Small intestine (tissue), 7 donors: Measurements from ENCODE around the gene CPB1. TPM values are rescaled to one million over a fixed set of nuclear protein-coding genes. Genes with fewer than 3 reads are reported as not detected.

Source experiments
- DNase-seq, 2 donors: peaks; one replicate each; pipeline versions ENCODE4 v3.0.0 to v3.0.0-alpha.2; 2013
- FAIRE-seq: peaks from 2 replicates; lab custom pipeline; 2012; peaks lifted over from hg19 to GRCh38; lab: Jason Lieb, UNC
- H3K27ac ChIP-seq, 3 donors: one replicate each; pipeline ENCODE4 v1.5.1; 2013; ENCODE audit warnings: low read length in 2 of 3, mild to moderate bottlenecking in 2 of 3, control low read depth in 1 of 3, inconsistent platforms in 1 of 3, low read depth in 1 of 3, moderate library complexity in 1 of 3
- H3K27me3 ChIP-seq, 3 donors: one replicate each; pipeline ENCODE4 v1.6.1; 2013; ENCODE audit warnings: low read length in 3 of 3, inconsistent platforms in 1 of 3; ENCODE audit not compliant: control insufficient read depth in 3 of 3, insufficient read depth in 3 of 3
- H3K36me3 ChIP-seq, 3 donors: one replicate each; pipeline ENCODE4 v1.6.1; 2013; ENCODE audit warnings: low read length in 3 of 3, inconsistent platforms in 1 of 3, low read depth in 1 of 3, mild to moderate bottlenecking in 1 of 3, moderate library complexity in 1 of 3; ENCODE audit not compliant: control insufficient read depth in 3 of 3, insufficient read depth in 2 of 3
- H3K4me1 ChIP-seq, 3 donors: one replicate each; pipeline ENCODE4 v1.6.1; 2013; ENCODE audit warnings: low read length in 2 of 3, inconsistent platforms in 1 of 3, low read depth in 1 of 3, mild to moderate bottlenecking in 1 of 3, moderate library complexity in 1 of 3; ENCODE audit not compliant: control insufficient read depth in 3 of 3, insufficient read depth in 2 of 3
- H3K4me3 ChIP-seq, 3 donors: one replicate each; pipeline ENCODE4 v1.5.1; 2013; ENCODE audit warnings: low read length in 3 of 3, control low read depth in 1 of 3, inconsistent platforms in 1 of 3, low read depth in 1 of 3, mild to moderate bottlenecking in 1 of 3, moderate library complexity in 1 of 3
- H3K9me3 ChIP-seq, 2 donors: one replicate each; pipeline ENCODE4 v1.6.1; 2013; ENCODE audit warnings: low read depth in 1 of 2, low read length in 1 of 2; ENCODE audit not compliant: control insufficient read depth in 2 of 2, insufficient read depth in 1 of 2
- WGBS, 3 donors: extraction: QIAGEN DNeasy Blood & Tissue Kit; methylation state at CpG; one replicate each; pipeline ENCODE4 v1.1.7; 2013; 5-methylcytosine and 5-hydroxymethylcytosine counted together
- polyA plus RNA-seq, 4 donors: library from polyadenylated mRNA; stranded (reverse) in 3 of 4; unstranded in 1 of 4; fragments of 200-250 nt in 3 of 4; fragments of 120-200 nt in 1 of 4; gene quantifications; one replicate each; pipeline versions ENCODE4 v1.2.1 to v1.2.3, GENCODE V29; 2013
- donor health status: healthy with polysubstance abuse.
- donor health status: control.
- donor health status: control.
- donor health status: Bipolar disorder and iron deficiency.
- donor health status: healthy.

Gene CPB1
- polyA plus RNA-seq, 4 donors = 0.07 to 7.6 (median 3.8) TPM

GRCh38 chr3:148791920-148792319 is 35.7 kb upstream of the CPB1 start:
- no peak overlapping the region for H3K4me3 ChIP-seq
- DNase-seq (no peak), FAIRE-seq (no peak)
- 92 to 94% (median 93%) methylated on average over 1 of the region's 1 CpG for WGBS, 3 donors
- H3K36me3 ChIP-seq = no peaks in the 10 kb centered on the region
- H3K9me3 ChIP-seq = no peaks in the 10 kb centered on the region
- no peaks in the 10 kb centered on the region for H3K27me3 ChIP-seq
- no peak overlapping the region for H3K27ac ChIP-seq
- no peaks in the 10 kb centered on the region for H3K4me1 ChIP-seq

DNA sequence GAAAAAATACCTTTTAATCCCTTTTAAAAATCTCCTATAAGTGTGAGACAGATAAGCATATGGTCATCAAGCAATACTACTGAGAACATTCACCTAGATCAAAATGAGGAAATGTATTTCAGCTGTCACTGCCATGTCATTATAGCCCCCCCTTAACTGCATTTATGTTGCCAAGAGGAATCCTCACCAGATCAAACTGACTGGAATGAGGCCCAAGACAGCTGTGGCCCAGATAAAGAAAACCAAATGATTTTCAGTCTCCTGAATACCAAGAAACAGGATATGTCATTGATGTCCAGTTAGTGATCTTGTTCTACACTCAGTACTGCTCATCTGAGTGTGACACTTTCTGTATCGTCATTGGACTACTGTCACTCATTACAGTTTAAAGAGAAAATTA is 35.1 kb upstream of the CPB1 start:
- FAIRE-seq (no peak), DNase-seq (no peak)
- Histone ChIP-seq H3K4me1 (no peaks in the 10 kb centered on the region), H3K4me3 (no peak overlapping the region), H3K27me3 (no peaks in the 10 kb centered on the region), H3K27ac (no peak overlapping the region), H3K36me3 (no peaks in the 10 kb centered on the region), H3K9me3 (no peaks in the 10 kb centered on the region)
- WGBS, 3 donors = 76 to 83% (median 77%) methylated on average over 1 of the region's 1 CpG

GRCh38 chr3:148796799-148797198 is 30.8 kb upstream of the CPB1 start:
- WGBS, 3 donors = 24 to 55% (median 37%) methylated on average over 1 of the region's 1 CpG
- no peak for FAIRE-seq
- no peaks in the 10 kb centered on the region for H3K4me1 ChIP-seq
- no peaks in the 10 kb centered on the region for H3K36me3 ChIP-seq
- H3K27ac ChIP-seq = no peak overlapping the region
- DNase-seq = no peak
- no peaks in the 10 kb centered on the region for H3K27me3 ChIP-seq
- peaks cover 0 to 2% of the 10 kb centered on the region in 2 donors for H3K9me3 ChIP-seq
- no peak overlapping the region for H3K4me3 ChIP-seq

- DNase-seq (no peak), FAIRE-seq (no peak)
- Histone ChIP-seq H3K27me3 (no peaks in the 10 kb centered on the region), H3K27ac (no peak overlapping the region), H3K9me3 (peaks cover 0 to 2% of the 10 kb centered on the region in 2 donors), H3K4me3 (no peak overlapping the region), H3K36me3 (no peaks in the 10 kb centered on the region), H3K4me1 (no peaks in the 10 kb centered on the region)
- WGBS, 3 donors = 88 to 94% (median 90%) methylated on average over 2 of the region's 2 CpGs
Measured at GRCh38 chr3:148797795-148798194, 29.8 kb upstream of the CPB1 start.

DNA sequence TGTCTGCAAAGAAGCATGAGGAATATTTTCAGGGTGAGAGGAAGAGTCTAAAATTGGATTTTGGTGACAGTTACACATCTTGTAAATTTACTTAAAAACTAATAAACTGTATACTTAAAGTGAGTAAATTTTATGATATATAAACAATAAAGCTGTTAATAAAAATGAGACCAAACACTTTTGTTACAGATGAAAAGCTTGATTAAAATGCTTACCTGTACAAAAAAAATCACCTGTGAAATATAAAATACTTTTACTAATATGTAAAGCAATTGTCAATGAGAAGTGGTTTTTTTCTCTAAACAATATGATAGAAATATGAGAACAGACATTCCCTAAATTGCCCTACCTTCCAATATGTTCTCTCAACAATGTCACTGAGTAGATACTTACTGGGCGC is 27.2 kb upstream of the CPB1 start:
- H3K4me1 ChIP-seq = no peaks in the 10 kb centered on the region
- DNase-seq = no peak
- no peak overlapping the region for H3K4me3 ChIP-seq
- no peak for FAIRE-seq
- peaks cover 0 to 2% of the 10 kb centered on the region in 2 donors for H3K9me3 ChIP-seq
- H3K27me3 ChIP-seq = no peaks in the 10 kb centered on the region
- no peak overlapping the region for H3K27ac ChIP-seq
- WGBS, 3 donors = 83 to 92% (median 92%) methylated on average over 1 of the region's 1 CpG
- H3K36me3 ChIP-seq = no peaks in the 10 kb centered on the region

GRCh38 chr3:148809835-148810234 is 17.8 kb upstream of the CPB1 start:
- FAIRE-seq (no peak), DNase-seq (no peak)
- Histone ChIP-seq H3K27me3 (no peaks in the 10 kb centered on the region), H3K36me3 (no peaks in the 10 kb centered on the region), H3K9me3 (no peaks in the 10 kb centered on the region), H3K4me1 (no peaks in the 10 kb centered on the region), H3K4me3 (no peak overlapping the region), H3K27ac (no peak overlapping the region)
- 67 to 83% (median 76%) methylated on average over 2 of the region's 2 CpGs for WGBS, 3 donors

DNA sequence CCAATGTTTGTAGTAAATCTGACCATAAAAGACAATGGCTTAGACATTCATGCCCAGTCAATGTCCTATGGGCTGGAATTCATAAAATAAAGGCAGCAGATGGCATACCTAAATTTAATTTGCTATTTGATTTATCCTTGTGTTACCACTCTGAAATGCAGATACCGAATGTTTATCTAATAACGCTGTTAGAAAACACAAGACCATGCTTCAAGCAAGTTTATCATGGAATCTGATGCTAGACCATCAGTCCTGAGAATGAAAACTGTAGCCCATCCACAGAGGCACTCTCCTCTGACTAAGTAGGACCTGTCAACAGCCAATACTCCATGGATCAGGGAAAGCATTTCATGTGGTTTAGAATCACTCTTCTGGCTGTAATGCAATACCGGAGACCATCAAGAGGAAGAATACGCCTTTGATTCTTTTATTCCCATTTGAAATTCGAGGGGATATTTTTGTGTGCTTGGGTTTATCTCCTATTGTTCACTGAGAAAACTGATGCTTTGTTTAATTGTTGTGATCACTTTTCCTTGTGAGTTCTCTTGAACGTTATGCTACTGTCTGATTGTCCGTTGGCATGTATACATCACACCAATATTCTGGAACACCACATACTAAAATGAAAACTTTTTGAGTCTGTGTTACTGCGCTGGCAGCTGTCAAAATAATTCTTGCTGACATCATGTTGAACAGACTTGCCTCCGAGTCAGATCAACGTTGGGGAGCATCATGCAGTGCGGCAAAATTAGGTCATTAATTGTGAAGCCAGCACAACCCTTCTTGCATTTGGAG is 12.1 kb upstream of the CPB1 start:
- FAIRE-seq (no peak), DNase-seq (no peak)
- Histone ChIP-seq H3K27ac (no peak overlapping the region), H3K27me3 (no peaks in the 10 kb centered on the region), H3K9me3 (no peaks in the 10 kb centered on the region), H3K4me1 (no peaks in the 10 kb centered on the region), H3K36me3 (no peaks in the 10 kb centered on the region), H3K4me3 (no peak overlapping the region)
- 83 to 85% (median 83%) methylated on average over 11 of the region's 11 CpGs for WGBS, 3 donors

- H3K27ac ChIP-seq = no peak overlapping the region
- 85 to 87% (median 87%) methylated on average over 2 of the region's 2 CpGs for WGBS, 3 donors
- no peaks in the 10 kb centered on the region for H3K27me3 ChIP-seq
- H3K4me1 ChIP-seq = no peaks in the 10 kb centered on the region
- no peaks in the 10 kb centered on the region for H3K9me3 ChIP-seq
- H3K4me3 ChIP-seq = no peak overlapping the region
- DNase-seq = no peak
- no peaks in the 10 kb centered on the region for H3K36me3 ChIP-seq
- no peak for FAIRE-seq
Measured at GRCh38 chr3:148816427-148816826, 11.2 kb upstream of the CPB1 start.
